HG03135 (cell line): Measurements from ENCODE around the gene TAS2R46.
"Not testable (repeated sequence)": the region's sequence is repeated elsewhere in the genome, so short reads cannot be mapped to it uniquely, and the experiment has no call there.

Experiments used
- ATAC-seq: cut with Tn5 transposase; IDR thresholded peaks from one replicate; pipeline ENCODE4 v1.9.1; 2021; ENCODE audit warnings: mild to moderate bottlenecking, moderate library complexity; ENCODE audit not compliant: unreplicated experiment

Gene TAS2R46, protein sequence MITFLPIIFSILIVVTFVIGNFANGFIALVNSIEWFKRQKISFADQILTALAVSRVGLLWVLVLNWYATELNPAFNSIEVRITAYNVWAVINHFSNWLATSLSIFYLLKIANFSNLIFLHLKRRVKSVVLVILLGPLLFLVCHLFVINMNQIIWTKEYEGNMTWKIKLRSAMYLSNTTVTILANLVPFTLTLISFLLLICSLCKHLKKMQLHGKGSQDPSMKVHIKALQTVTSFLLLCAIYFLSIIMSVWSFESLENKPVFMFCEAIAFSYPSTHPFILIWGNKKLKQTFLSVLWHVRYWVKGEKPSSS

DNA sequence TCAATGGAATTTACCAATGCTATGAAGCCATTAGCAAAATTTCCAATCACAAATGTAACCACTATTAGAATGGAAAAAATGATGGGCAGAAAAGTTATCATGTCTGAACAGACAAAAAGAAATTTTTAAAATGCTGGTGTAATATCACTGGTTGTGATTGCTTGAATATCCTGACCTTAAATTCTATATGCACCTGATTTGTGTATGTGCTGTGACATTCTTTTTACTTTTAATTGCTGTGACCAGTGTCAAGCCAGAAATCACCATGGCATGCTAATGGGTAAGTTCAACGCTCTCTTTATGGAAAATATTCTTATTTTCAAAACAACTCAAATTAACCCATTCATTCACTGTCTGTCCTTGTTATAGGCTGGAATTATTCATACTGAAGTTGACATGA is at the start of gene TAS2R46:
Gene TAS2R46 (minus strand): TSS at position 101 of the 400 bp plus-strand sequence. CDS start 0 bp downstream, at position 101.
- not testable (repeated sequence) for ATAC-seq

- not testable (repeated sequence) for ATAC-seq
These were observed 49.1 kb upstream of the TAS2R46 start for GRCh38 chr12:11111213-11111612.

- no peak for ATAC-seq
These were observed 46.8 kb upstream of the TAS2R46 start for GRCh38 chr12:11108862-11109261.

- ATAC-seq: no peak
These were observed 45.6 kb upstream of the TAS2R46 start for GRCh38 chr12:11107719-11108118.

DNA sequence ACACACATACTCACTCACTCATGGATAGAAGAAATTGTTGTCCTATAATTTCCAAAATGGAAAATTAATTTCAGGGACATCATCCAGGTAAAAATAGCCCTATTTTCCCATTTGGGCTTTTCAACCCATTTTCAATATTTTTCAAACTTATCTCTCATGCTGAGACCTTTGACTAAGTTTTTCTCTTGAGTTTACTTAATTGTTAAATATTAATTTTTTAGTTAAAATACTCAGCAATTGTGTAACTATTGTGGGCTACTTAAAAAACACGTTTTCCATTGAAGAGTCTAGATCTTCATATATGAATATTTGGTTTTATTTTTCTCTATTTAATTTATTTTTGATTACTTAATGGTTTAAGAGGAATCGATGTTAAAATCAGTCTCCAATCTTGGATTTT is 44.2 kb upstream of the TAS2R46 start:
- no peak for ATAC-seq

DNA sequence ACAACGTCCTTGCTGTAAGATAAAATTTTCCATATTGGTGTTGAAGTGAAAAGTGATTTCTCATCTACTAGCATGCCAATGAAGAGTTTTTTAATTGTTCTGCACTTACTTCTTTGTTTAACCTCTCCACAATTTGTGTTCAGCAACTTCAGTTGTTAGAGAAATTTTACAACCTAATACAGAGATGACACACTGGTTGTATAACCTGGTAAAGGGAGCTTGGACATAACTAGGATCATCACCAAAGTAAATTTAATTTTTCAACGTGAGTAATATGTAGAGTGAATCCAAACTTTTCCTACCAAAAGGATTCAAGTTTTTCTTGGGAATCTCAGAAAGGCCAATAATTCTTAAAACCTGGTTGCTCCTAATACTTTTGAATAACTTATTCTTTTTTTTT is 43.5 kb upstream of the TAS2R46 start:
- no peak for ATAC-seq

GRCh38 chr12:11094910-11095309 is 32.8 kb upstream of the TAS2R46 start:
- not testable (repeated sequence) for ATAC-seq

- ATAC-seq: no peak
These were observed 30.0 kb upstream of the TAS2R46 start, which contains the start of gene TAS2R43 for GRCh38 chr12:11092128-11092527. TSS of gene TAS2R43 (minus strand) at chr12:11092313. CDS start at chr12:11092229, 84 bp downstream.

GRCh38 chr12:11089246-11089645 is 27.2 kb upstream of the TAS2R46 start:
- ATAC-seq: no peak

DNA sequence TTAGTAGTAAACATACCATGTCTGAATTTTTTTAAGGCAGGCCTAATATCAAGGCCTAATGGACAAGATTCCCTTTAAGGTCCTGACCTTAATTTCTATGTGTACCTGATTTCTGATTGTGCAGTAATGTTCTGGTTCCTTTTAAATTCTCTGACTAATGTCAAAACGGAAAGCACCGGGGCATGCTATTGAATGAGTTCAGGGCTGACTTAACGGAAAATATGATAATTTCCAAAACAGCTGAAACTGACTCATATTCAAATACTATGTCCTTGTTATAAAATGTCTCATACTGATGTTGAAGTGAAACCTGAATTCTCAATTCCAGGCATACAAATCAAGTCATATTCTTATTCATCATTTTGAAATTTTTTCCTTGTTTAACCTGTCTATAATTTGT is 23.3 kb upstream of the TAS2R46 start:
- no peak for ATAC-seq

GRCh38 chr12:11081987-11082386 is 19.9 kb upstream of the TAS2R46 start:
- ATAC-seq: no peak

DNA sequence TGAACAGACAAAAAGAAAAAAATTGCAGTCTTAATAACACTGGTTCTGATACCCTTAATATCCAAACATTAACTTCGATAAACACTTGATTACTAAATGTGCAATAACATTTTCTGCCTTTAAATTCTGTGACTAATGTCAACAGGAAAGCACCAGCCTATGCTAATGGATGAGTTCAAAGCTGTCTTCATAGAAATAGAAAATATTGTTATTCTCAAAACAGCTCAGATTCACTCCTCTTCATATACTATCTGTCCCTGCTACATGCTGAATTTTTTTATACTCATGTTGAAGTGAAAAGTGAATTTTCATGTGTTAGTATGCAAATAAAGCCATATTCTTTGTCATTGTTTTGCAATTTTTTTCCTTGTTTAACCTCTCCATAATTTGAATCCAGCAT is 16.2 kb upstream of the TAS2R46 start:
- no peak for ATAC-seq

GRCh38 chr12:11075642-11076041 is 13.5 kb upstream of the TAS2R46 start:
- ATAC-seq: no peak

DNA sequence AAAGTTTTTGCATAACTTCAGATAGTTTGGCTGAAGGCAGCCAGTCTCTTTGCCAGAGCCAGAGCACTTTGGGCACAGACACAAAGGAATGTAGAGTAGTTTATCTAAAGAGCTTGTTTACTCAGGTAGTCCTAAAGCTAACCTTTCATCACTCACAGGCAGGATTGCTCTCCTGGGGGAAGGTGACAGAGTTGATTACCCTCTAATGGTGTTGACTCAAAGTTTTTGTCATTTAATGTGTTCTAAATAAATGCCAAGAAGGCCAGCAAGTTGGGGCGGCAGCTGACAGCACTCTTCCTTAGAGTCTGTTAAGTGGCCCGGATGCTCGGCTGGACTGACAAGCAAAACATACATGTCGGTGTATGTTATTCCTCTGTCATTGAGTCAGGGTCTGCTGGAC is 9.3 kb upstream of the TAS2R46 start:
- no peak for ATAC-seq

- no peak for ATAC-seq
These were observed 8.9 kb upstream of the TAS2R46 start for GRCh38 chr12:11070999-11071398.

DNA sequence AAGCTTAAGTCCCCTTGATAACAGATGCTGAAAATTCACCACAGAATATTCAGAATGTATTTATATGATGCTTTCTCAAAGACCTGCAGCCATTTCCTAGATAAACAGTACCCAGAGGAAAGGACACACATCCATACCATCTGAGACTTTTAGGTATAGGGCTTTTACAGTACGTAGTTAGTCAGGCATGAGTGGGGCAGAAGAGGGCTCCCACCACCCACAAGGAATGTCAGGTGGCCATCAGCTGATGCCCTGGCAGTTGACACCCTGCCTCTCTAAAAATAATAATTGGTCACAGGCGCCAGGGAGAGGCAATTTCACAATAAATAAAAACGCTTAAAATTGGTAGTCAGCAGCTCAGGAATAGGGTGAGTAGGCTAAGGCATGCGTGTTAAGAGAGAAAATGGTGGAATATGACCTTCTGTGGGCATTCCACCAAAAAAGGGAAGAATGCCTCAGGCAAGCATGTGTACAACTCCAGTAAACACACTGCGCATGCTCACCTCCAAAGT is 7.8 kb upstream of the TAS2R46 start:
- ATAC-seq: no peak

DNA sequence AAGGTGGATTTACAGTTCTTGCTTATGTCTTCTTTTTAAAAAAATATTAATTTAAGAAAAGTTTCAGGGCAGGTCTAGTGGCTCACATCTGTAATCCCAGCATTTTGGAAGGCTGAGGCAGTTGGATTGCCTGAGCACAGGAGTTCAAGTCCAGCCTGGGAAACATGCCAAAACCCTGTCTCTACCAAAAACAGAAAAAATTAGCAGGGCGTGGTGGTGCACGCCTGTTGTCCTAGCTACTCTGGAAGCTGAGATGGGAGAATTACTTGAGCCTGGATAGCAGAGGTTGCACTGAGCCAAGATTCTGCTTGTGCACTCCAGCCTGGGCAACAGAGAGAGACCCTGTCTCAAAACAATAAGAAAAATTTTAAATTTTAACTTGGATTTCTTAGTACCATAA is 5.4 kb upstream of the TAS2R46 start:
- no peak for ATAC-seq

- ATAC-seq: no peak
These were observed 2.3 kb downstream of the TAS2R46 start for GRCh38 chr12:11059784-11060183.

GRCh38 chr12:11059041-11059440 is 3.1 kb downstream of the TAS2R46 start:
- no peak for ATAC-seq

DNA sequence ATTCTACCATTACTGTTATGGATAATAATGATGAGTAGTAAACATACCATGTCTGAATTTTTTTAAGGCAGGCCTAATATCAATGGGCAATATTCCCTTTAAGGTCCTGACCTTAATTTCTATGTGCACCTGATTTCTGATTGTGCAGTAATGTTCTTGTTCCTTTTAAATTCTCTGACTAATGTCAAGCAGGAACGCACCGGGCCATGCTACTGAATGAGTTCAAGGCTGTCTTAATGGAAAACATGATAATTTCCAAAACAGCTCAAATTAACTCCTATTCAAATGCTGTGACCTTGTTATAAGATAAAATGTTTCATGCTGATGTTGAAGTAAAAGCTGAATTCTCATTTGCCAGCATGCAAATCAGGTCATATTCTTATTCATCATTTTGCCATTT is 6.8 kb downstream of the TAS2R46 start:
- no peak for ATAC-seq

GRCh38 chr12:11049806-11050531 is 12.1 kb downstream of the TAS2R46 start:
- not testable (repeated sequence) for ATAC-seq

DNA sequence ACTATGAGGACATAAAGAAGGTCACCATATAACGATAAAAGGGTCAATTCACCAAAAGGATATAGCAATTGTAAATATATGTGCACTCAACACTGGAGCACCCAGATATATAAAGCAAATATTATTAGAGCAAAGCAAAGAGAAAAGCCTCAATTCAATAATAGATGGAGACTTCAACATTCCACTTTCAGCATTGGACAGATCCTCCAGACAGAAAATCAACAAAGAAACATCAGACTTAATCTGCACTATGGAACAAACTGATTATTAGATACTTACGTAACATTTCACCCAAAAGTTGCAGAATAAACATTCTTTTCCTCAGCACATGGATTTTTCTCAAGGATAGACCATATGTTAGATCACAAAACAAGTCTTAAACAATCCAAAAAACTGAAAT is 20.7 kb downstream of the TAS2R46 start:
- not testable (repeated sequence) for ATAC-seq
